ENCODE results near the gene CHI3L2. TPM values are rescaled to one million over a fixed set of nuclear protein-coding genes. Genes with fewer than 3 reads are reported as not detected.

The CHI3L2 gene
- total and polyA plus RNA-seq, 7 donors, result 0.24 to 2.2 (median 0.42) TPM

- Histone ChIP-seq H3K4me3 (no peak overlapping the region), H3K36me3 (ENCODE audit: insufficient read depth in 1 of 2, low read depth in 1 of 2) (no peaks in the 10 kb centered on the region), H3K9me3 (no peaks in the 10 kb centered on the region), H3K27ac (no peak overlapping the region), H3K27me3 (ENCODE audit: insufficient read depth in 3 of 3, low read length in 2 of 3) (no peaks in the 10 kb centered on the region), H3K4me1 (no peaks in the 10 kb centered on the region)
- no peak for ATAC-seq
- WGBS, 3 donors, result 76% methylated on average over 5 of the region's 5 CpGs
- no peak for TF ChIP-seq CTCF (IDR thresholded peaks at IDR 0.05)
- DNase-seq, result no peak
- intact Hi-C loops (cut with DNase I), result no loop called here
These were observed 10.2 kb upstream of the CHI3L2 start for GRCh38 chr1:111217183-111217910.

- Histone ChIP-seq H3K9me3 (no peaks in the 10 kb centered on the region), H3K4me3 (no peak overlapping the region), H3K36me3 (ENCODE audit: insufficient read depth in 1 of 2, low read depth in 1 of 2) (no peaks in the 10 kb centered on the region), H3K27ac (no peak overlapping the region), H3K27me3 (ENCODE audit: insufficient read depth in 3 of 3, low read length in 2 of 3) (no peaks in the 10 kb centered on the region), H3K4me1 (no peaks in the 10 kb centered on the region)
- DNase-seq (no peak), ATAC-seq (no peak)
- no peak for TF ChIP-seq CTCF (IDR thresholded peaks at IDR 0.05)
- WGBS, 3 donors, result 91 to 95% (median 95%) methylated on average over 8 of the region's 8 CpGs
- intact Hi-C loops (cut with DNase I), result no loop called here
These were observed 8.6 kb upstream of the CHI3L2 start for GRCh38 chr1:111218701-111219556.

DNA sequence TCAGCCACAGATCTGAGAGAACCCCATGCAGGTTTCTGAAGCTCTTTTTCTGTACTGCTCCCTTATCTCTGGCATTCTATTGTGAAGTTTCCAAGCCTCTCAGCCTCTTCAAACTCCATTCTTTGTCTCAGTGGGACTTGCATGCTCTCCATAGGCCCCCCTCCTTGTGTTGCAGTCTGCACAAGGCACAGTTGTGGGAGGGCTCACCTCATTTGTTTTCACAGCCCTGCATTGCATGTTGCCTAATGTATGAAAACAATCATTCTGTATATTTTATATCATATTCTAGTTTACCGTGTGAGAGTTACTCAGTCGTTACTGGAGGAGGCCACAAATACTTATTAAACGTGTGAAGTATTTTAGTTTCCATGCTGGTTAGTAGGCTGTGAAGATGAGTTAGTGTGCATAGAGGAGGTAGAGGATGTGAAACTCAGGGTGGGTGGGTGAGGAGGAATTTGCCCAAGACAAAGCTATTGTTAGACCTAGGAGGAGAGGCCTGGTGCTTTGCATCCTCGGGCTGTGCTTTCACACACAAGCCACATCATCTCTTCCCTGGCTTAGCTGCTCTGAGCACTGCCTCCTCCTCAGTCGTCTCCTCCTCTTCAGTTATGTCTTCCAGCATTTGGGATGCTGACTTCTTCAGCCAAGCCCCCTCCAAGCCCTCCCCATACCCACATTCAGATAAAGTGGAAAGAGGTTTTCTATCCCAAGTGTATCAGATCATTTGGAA, 7.8 kb upstream of the CHI3L2 start:
- ATAC-seq (no peak), DNase-seq (no peak)
- H3K27ac ChIP-seq, result no peak overlapping the region
- intact Hi-C loops (cut with DNase I), result loop anchor here in 1 of 2 donors (10.0 kb wide), 2 partner anchors 165 to 555 kb away; no protein-coding TSS in a partner anchor
- WGBS, 3 donors, result 77 to 81% (median 77%) methylated on average over 5 of the region's 5 CpGs
- no peaks in the 10 kb centered on the region for H3K27me3 ChIP-seq (ENCODE audit: insufficient read depth in 3 of 3, low read length in 2 of 3)
- no peaks in the 10 kb centered on the region for H3K9me3 ChIP-seq
- no peaks in the 10 kb centered on the region for H3K4me1 ChIP-seq
- H3K36me3 ChIP-seq (ENCODE audit: insufficient read depth in 1 of 2, low read depth in 1 of 2), result no peaks in the 10 kb centered on the region
- H3K4me3 ChIP-seq, result no peak overlapping the region
- no peak for TF ChIP-seq CTCF (IDR thresholded peaks at IDR 0.05)

GRCh38 chr1:111220302-111220890, 7.1 kb upstream of the CHI3L2 start:
- intact Hi-C loops (cut with DNase I), result loop anchor here in 1 of 2 donors (10.0 kb wide), 2 partner anchors 164 to 554 kb away; no protein-coding TSS in a partner anchor
- Histone ChIP-seq H3K9me3 (no peaks in the 10 kb centered on the region), H3K4me1 (no peaks in the 10 kb centered on the region), H3K4me3 (no peak overlapping the region), H3K27me3 (ENCODE audit: insufficient read depth in 3 of 3, low read length in 2 of 3) (no peaks in the 10 kb centered on the region), H3K36me3 (ENCODE audit: insufficient read depth in 1 of 2, low read depth in 1 of 2) (no peaks in the 10 kb centered on the region), H3K27ac (no peak overlapping the region)
- ATAC-seq (no peak), DNase-seq (no peak)
- 79 to 82% (median 80%) methylated on average over 6 of the region's 6 CpGs for WGBS, 3 donors
- TF ChIP-seq CTCF (IDR thresholded peaks at IDR 0.05), result no peak
